HFFc6 (cell line): ENCODE results near the gene PYCR2. TPM values are rescaled to one million over a fixed set of nuclear protein-coding genes. Genes with fewer than 3 reads are reported as not detected.
A peak's percentile ranks its signal among the peaks of the same experiment; 100 is the strongest.
"Not testable (repeated sequence)": the region's sequence is repeated elsewhere in the genome, so short reads cannot be mapped to it uniquely, and the experiment has no call there.

ENCODE experiments used
- DNase-seq: peaks from one replicate; pipeline ENCODE4 v3.0.0-alpha.2; 2018
- H3K27ac Mint-ChIP-seq: 2 replicates; pipeline ENCODE4 v1.8.0; 2020; ENCODE audit warnings: mild to moderate bottlenecking, mixed read lengths
- H3K27me3 Mint-ChIP-seq: 2 replicates; pipeline ENCODE4 v1.8.0; 2021; ENCODE audit warnings: mild to moderate bottlenecking, moderate library complexity, mixed read lengths; ENCODE audit not compliant: insufficient read depth
- H3K36me3 Mint-ChIP-seq: 2 replicates; pipeline ENCODE4 v1.8.0; 2021; ENCODE audit warnings: low read depth, mixed read lengths
- H3K4me1 Mint-ChIP-seq: 2 replicates; pipeline ENCODE4 v1.8.0; 2020; ENCODE audit warnings: low read depth, mixed read lengths
- H3K4me3 Mint-ChIP-seq: 2 replicates; pipeline ENCODE4 v1.8.0; 2020; ENCODE audit warnings: mild to moderate bottlenecking, moderate library complexity, mixed read lengths
- H3K9me3 Mint-ChIP-seq: 2 replicates; pipeline ENCODE4 v1.8.0; 2020; ENCODE audit warnings: mild to moderate bottlenecking, mixed read lengths
- long read RNA-seq: library from polyadenylated mRNA; unstranded; transcript quantifications from one replicate; pipeline ENCODE4 v2.0.0, GENCODE V29; 2019
- total RNA-seq, 6 experiments: library from RNA; stranded (reverse); fragmentation: NEBNext Ultra II Directional; extraction: Animal tissue kit (Norgen Biotek cat#: 25700); gene quantifications; 2 replicates in 1 of 6; 3 replicates in 5 of 6; pipeline ENCODE4 v1.2.3, GENCODE V29; 2021
- TF ChIP-seq, protein P1 (sequence below): fragments of 200-600 bp; sonication (generic); IDR thresholded peaks from 2 replicates; pipeline ENCODE4 v1.5.0; 2021; ENCODE audit warnings: antibody characterized with exemption, mild to moderate bottlenecking

Gene PYCR2
- 10 to 100 TPM; 50.7 to 56.3 (median 52.8) TPM for total RNA-seq
- long read RNA-seq, transcript PYCR2-201 (7 exons, 1,689 nt): major isoform, 18 of 22 reads
- long read RNA-seq, partial matches to known transcripts: 1 of 22 reads
- long read RNA-seq, other reads (novel, unspliced or antisense): 3 of 22 reads

DNA sequence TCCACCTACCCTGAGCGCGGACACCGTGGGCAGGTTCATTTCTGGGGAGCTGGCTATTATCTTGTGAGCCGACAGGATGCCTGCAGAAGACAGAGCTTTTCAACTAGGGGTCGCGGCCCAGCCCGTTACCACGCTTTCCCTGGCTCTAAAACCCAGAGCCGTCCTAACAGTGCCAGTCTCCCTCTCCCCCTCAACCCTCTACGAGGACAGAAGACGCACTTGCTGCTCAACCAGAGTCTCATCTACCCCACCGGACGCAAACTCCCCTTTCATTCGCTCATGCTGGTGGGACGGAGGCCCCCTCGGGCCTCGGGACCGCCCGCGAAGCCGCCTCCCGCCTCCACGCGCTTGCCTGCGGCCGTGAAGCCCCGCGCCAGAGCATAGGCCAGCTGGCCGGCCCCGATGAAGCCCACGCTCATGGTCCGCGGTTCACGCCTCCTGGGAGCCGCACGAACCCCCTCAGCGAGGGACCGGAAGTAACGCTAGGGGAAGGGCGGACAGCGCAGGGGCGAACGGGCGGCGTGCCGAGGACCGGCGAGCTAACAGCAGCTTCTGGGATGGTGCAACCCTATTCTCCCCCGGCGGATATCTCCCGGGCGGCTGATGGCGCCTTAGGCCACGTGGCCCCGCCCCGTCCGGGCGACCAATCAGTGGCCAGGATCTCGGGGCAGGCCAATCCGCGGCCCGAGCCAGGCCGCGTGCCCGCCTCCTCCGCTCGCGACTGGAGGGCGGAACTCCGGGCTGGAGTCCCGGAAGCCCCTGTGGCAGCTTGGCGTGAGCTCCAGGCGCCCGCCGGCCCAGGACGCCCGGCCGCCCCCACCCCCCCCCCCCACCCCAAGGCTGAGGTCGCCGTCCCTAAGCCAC is at the start of gene PYCR2:
Gene PYCR2, minus strand, starts transcription at position 559 of the 864 bp plus-strand sequence. Its CDS starts 140 bp downstream, at position 419.
- Mint-ChIP-seq H3K36me3 (no peaks in the 10 kb centered on the region; the same call in 1 of the 2 replicates), H3K27me3 (no peaks in the 10 kb centered on the region; the same call in 1 of the 2 replicates), H3K4me3 (peak within 1 kb of the TSS; percentile 94), H3K27ac (peak within 1 kb of the TSS; percentile 90), H3K9me3 (no peaks in the 10 kb centered on the region), H3K4me1 (peaks cover 41% of the 10 kb centered on the region)
- TF ChIP-seq, protein P1, sequence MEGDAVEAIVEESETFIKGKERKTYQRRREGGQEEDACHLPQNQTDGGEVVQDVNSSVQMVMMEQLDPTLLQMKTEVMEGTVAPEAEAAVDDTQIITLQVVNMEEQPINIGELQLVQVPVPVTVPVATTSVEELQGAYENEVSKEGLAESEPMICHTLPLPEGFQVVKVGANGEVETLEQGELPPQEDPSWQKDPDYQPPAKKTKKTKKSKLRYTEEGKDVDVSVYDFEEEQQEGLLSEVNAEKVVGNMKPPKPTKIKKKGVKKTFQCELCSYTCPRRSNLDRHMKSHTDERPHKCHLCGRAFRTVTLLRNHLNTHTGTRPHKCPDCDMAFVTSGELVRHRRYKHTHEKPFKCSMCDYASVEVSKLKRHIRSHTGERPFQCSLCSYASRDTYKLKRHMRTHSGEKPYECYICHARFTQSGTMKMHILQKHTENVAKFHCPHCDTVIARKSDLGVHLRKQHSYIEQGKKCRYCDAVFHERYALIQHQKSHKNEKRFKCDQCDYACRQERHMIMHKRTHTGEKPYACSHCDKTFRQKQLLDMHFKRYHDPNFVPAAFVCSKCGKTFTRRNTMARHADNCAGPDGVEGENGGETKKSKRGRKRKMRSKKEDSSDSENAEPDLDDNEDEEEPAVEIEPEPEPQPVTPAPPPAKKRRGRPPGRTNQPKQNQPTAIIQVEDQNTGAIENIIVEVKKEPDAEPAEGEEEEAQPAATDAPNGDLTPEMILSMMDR: no peak
- DNase-seq: peak; percentile 91

DNA sequence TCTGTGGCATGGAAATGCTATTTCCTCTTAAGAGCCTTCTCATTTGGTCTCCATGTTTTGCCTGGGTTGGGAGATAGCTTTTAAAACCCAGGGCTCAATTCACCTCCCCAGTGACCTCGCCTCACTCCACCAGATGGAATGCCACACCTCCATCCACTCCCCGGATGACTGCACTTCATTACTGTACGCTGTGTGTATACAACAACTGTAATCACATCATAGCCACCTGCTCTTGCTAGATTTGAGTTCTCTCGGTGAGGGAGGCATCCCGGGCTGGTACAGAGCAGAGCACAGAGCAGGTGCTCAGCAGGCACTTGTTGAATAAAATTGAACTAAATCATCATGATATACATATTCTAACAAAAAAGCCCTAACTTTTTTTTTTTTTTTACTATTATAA is 49.1 kb upstream of the PYCR2 start:
- TF ChIP-seq, protein P1: no peak
- 0 out of 2 replicates have a peak, but pooled peaks cover 2% of the 10 kb centered on the region for H3K27me3 Mint-ChIP-seq
- no peak for DNase-seq
- peaks cover 4% of the 10 kb centered on the region; the same call in 1 of the 2 replicates for H3K4me1 Mint-ChIP-seq
- H3K4me3 Mint-ChIP-seq: no peak overlapping the region
- no peaks in the 10 kb centered on the region; the same call in 1 of the 2 replicates for H3K9me3 Mint-ChIP-seq
- no peak overlapping the region for H3K27ac Mint-ChIP-seq
- H3K36me3 Mint-ChIP-seq: no peaks in the 10 kb centered on the region; the same call in 1 of the 2 replicates

DNA sequence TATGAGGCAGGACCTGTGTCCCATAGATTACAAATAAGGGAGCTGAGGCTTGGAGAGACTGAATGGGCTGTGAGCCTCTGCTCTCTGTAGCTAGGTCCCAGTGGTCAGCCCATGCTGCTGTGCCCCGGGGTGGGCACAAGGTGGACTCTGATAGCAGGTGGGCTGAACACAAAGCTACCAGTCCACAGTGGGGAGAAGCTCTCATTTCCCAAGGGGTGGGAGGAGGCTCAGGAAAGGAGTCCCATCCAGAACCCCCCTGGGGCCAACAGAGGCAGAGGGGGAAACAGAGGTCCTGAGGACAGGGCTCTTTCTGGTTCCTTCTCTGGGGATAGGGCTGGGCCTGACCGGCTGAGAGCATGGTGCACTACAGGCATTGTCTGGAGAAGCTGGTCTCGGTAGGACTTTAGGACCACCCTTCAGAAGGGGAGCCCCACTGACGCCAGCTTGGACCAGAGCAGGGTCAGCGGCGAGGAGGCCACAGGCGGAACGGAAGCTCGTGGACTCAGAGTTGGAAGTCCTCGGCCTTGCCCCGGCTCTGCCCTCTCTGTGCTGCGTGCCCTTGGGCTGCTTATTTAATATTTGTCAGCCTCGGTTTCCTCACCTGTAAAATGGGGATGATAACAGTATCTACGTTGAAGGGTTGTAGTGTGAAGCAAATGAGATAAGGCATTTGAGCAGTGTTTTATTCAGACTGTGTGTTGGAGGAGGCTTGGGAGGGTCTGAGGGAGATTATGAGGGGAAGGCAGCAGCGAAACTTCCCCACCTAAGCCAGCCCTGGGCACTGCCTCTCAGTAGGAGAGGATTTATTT is 48.5 kb upstream of the PYCR2 start:
- TF ChIP-seq, protein P1: no peak
- H3K27me3 Mint-ChIP-seq: 0 out of 2 replicates have a peak, but pooled peaks cover 2% of the 10 kb centered on the region
- no peak for DNase-seq
- H3K9me3 Mint-ChIP-seq: no peaks in the 10 kb centered on the region; the same call in 1 of the 2 replicates
- no peak overlapping the region; the same call in 1 of the 2 replicates for H3K4me3 Mint-ChIP-seq
- no peak overlapping the region for H3K27ac Mint-ChIP-seq
- peaks cover 4% of the 10 kb centered on the region; the same call in 1 of the 2 replicates for H3K4me1 Mint-ChIP-seq
- no peaks in the 10 kb centered on the region; the same call in 1 of the 2 replicates for H3K36me3 Mint-ChIP-seq

DNA sequence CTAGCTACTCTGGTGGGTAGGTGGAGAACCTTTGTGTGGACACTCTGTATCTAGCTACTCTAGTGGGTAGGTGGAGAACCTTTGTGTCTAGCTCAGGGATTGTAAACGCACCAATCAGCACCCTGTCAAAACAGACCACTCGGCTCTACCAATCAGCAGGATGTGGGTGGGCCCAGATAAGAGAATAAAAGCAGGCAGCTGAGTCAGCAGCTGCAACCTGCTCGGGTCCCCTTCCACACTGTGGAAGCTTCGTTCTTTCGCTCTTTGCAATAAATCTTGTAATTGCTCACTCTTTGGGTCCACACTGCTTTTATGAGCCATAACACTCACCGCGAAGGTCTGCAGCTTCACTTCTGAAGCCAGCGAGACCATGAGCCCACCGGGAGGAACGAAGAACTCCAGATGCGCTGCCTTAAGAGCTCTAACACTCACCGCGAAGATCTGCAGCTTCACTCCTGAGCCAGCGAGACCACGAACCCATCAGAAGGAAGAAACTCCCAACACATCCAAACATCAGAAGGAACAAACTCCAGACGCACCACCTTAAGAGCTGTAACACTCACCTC is 46.6 kb upstream of the PYCR2 start:
- not testable (repeated sequence) for H3K4me3 Mint-ChIP-seq, H3K4me1 Mint-ChIP-seq, H3K36me3 Mint-ChIP-seq, H3K9me3 Mint-ChIP-seq, H3K27me3 Mint-ChIP-seq, H3K27ac Mint-ChIP-seq, DNase-seq

DNA sequence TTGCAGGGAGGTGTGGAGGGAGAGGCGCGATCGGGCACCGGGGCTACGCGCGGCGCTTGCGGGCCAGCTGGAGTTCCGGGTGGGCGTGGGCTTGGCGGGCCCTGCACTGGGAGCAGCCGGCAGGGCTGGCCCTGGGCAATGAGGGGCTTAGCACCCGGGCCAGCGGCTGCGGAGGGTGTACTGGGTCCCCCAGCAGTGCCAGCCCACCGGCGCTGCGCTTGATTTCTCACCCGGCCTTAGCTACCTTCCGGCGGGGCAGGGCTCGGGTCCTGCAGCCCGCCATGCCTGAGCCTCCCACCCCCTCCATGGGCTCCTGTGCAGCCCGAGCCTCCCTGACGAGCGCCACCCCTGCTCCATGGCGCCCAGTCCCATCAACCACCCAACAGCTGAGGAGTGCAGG is 45.7 kb upstream of the PYCR2 start:
- H3K9me3 Mint-ChIP-seq, H3K36me3 Mint-ChIP-seq, DNase-seq, H3K27me3 Mint-ChIP-seq, H3K27ac Mint-ChIP-seq, H3K4me3 Mint-ChIP-seq, H3K4me1 Mint-ChIP-seq: not testable (repeated sequence)

DNA sequence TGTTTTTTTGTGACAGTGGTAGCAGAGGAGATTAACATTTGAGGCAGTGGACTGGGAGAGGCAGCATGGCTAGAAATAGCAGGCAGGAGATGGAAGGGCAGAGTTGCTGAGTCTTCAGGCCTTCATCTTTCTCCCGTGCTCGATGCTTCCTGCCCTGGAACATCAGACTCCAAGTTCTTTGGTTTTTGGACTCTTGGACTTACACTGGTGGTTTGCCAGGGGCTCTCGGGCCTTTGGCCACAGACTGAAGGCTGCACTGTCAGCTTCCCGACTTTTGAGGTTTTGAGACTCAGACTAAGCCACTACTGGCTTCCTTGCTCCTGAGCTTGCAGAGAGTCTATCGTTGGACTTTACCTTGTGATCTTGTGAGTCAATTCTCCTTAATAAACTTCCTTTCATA is 41.2 kb upstream of the PYCR2 start:
- no peaks in the 10 kb centered on the region for H3K36me3 Mint-ChIP-seq
- peaks cover 5% of the 10 kb centered on the region for H3K27me3 Mint-ChIP-seq
- H3K27ac Mint-ChIP-seq: no peak overlapping the region
- no peak for DNase-seq
- H3K9me3 Mint-ChIP-seq: no peaks in the 10 kb centered on the region
- no peak overlapping the region for H3K4me3 Mint-ChIP-seq
- TF ChIP-seq, protein P1: no peak
- no peaks in the 10 kb centered on the region for H3K4me1 Mint-ChIP-seq
